BE2C (cell line): ENCODE results near the gene DNAAF8.
"Not testable (repeated sequence)": the region's sequence is repeated elsewhere in the genome, so short reads cannot be mapped to it uniquely, and the experiment has no call there.

ENCODE experiments used
- DNase-seq: peaks from one replicate; pipeline ENCODE4 v3.0.0-alpha.2; 2020
- H3K27me3 ChIP-seq: fragments of 250-450 bp; sonication (Bioruptor Pico); 2 replicates; pipeline ENCODE4 v1.5.1; 2020; ENCODE audit warnings: mild to moderate bottlenecking
- H3K36me3 ChIP-seq: fragments of 250-450 bp; sonication (Bioruptor Pico); 2 replicates; pipeline ENCODE4 v1.5.1; 2020; ENCODE audit warnings: mild to moderate bottlenecking
- H3K4me1 ChIP-seq: fragments of 250-450 bp; sonication (Bioruptor Pico); 2 replicates; pipeline ENCODE4 v1.5.1; 2020
- H3K4me3 ChIP-seq: 2 replicates; pipeline ENCODE4 v1.5.1; 2011; ENCODE audit warnings: low read depth, low read length
- H3K9me3 ChIP-seq: fragments of 250-450 bp; sonication (Bioruptor Pico); 2 replicates; pipeline ENCODE4 v1.5.1; 2020
- TF ChIP-seq, protein P1 (sequence below): IDR thresholded peaks from 2 replicates; pipeline ENCODE4 v1.5.1; 2012; ENCODE audit warnings: mild to moderate bottlenecking, low read depth, low read length

DNAAF8 gene

GRCh38 chr16:4737545-4737944 lies 3.2 kb downstream of the DNAAF8 start:
- H3K4me1 ChIP-seq: no peaks in the 10 kb centered on the region
- TF ChIP-seq, protein P1, sequence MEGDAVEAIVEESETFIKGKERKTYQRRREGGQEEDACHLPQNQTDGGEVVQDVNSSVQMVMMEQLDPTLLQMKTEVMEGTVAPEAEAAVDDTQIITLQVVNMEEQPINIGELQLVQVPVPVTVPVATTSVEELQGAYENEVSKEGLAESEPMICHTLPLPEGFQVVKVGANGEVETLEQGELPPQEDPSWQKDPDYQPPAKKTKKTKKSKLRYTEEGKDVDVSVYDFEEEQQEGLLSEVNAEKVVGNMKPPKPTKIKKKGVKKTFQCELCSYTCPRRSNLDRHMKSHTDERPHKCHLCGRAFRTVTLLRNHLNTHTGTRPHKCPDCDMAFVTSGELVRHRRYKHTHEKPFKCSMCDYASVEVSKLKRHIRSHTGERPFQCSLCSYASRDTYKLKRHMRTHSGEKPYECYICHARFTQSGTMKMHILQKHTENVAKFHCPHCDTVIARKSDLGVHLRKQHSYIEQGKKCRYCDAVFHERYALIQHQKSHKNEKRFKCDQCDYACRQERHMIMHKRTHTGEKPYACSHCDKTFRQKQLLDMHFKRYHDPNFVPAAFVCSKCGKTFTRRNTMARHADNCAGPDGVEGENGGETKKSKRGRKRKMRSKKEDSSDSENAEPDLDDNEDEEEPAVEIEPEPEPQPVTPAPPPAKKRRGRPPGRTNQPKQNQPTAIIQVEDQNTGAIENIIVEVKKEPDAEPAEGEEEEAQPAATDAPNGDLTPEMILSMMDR: no peak
- no peaks in the 10 kb centered on the region for H3K36me3 ChIP-seq
- H3K9me3 ChIP-seq: no peaks in the 10 kb centered on the region
- no peaks in the 10 kb centered on the region for H3K27me3 ChIP-seq
- H3K4me3 ChIP-seq: no peak overlapping the region
- no peak for DNase-seq

GRCh38 chr16:4738370-4738769 lies 4.0 kb downstream of the DNAAF8 start:
- not testable (repeated sequence) for DNase-seq, H3K36me3 ChIP-seq, H3K27me3 ChIP-seq, H3K4me1 ChIP-seq, H3K9me3 ChIP-seq, H3K4me3 ChIP-seq

DNA sequence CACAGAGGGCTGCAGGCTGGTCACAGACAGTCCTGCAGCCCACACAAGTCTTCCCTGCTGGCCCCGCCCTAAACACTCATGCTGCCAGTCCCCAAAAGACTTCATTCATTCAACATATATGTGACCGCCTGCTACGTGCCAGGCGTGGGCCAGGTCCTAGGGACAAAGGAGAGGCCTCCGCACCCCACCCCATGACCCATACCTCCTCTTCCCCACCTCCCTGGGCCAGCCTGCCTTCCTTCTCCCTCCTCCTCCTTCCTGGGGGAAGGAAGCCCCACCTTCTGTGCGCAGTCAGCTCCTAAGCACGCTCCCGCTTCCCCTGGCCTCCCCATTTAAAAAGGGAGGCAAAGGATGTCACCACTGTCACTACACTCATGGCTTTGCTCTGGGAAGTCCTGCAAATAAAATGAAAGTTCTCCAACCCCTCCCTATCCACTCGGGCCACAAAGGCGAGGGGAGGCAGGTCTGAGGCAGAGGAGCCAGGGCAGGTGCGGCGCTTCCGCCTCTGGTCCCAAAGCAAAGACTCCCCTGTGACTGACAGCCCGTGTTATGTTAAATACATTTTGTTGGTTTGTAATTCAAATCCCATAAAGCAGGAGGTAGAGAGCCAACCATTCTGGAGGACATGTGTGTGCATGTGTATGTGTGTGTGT lies 9.0 kb downstream of the DNAAF8 start:
- H3K4me1 ChIP-seq: no peaks in the 10 kb centered on the region; the same call in 1 of the 2 replicates
- no peak overlapping the region for H3K4me3 ChIP-seq
- TF ChIP-seq, protein P1: no peak
- H3K36me3 ChIP-seq: no peaks in the 10 kb centered on the region
- DNase-seq: no peak
- no peaks in the 10 kb centered on the region for H3K27me3 ChIP-seq
- no peaks in the 10 kb centered on the region for H3K9me3 ChIP-seq

GRCh38 chr16:4744555-4745273 lies 10.4 kb downstream of the DNAAF8 start:
- no peaks in the 10 kb centered on the region for H3K27me3 ChIP-seq
- no peaks in the 10 kb centered on the region; the same call in 1 of the 2 replicates for H3K4me1 ChIP-seq
- no peak overlapping the region for H3K4me3 ChIP-seq
- DNase-seq: no peak
- no peaks in the 10 kb centered on the region for H3K36me3 ChIP-seq
- TF ChIP-seq, protein P1: no peak
- H3K9me3 ChIP-seq: no peaks in the 10 kb centered on the region

- TF ChIP-seq, protein P1: no peak
- H3K27me3 ChIP-seq: no peaks in the 10 kb centered on the region
- no peak for DNase-seq
- no peaks in the 10 kb centered on the region for H3K36me3 ChIP-seq
- H3K4me3 ChIP-seq: no peak overlapping the region
- H3K9me3 ChIP-seq: no peaks in the 10 kb centered on the region
- no peaks in the 10 kb centered on the region; the same call in 1 of the 2 replicates for H3K4me1 ChIP-seq
Measured at GRCh38 chr16:4745274-4745569, 10.9 kb downstream of the DNAAF8 start.

DNA sequence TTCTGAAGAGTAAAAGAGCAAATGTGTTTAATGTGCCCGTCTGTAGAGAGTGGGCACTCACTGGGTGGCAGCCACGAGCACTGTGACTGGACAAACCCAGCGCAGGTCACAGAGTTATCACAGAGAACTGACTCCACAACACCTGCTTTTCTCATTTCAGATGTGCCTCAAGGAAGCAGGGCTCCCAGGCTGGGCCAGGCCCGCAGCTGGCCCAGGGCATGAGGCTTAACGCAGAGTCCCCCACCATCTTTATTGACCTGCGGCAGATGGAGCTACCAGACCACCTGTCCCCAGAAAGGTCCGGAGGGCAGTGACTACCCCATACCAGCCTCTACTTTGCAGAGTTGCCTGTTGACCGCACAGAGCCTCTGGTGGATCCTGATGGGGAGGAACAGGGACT lies 11.9 kb downstream of the DNAAF8 start:
- Histone ChIP-seq H3K9me3 (no peaks in the 10 kb centered on the region), H3K4me3 (no peak overlapping the region), H3K4me1 (no peaks in the 10 kb centered on the region; the same call in 1 of the 2 replicates), H3K27me3 (no peaks in the 10 kb centered on the region), H3K36me3 (peaks cover 5% of the 10 kb centered on the region)
- TF ChIP-seq, protein P1: no peak
- no peak for DNase-seq
